K562 (cell line): Measurements from ENCODE around the gene UCP3. TPM values are rescaled to one million over a fixed set of nuclear protein-coding genes. Genes with fewer than 3 reads are reported as not detected.
A peak's percentile ranks its signal among the peaks of the same experiment; 100 is the strongest.

Source experiments
- ARHGAP35 ChIP-seq: fragments of 450-650 bp; IDR thresholded peaks from 2 replicates; pipeline ENCODE4 v1.6.1; 2018; ENCODE audit not compliant: partially characterized antibody
- CBX2 ChIP-seq: fragments of 200-600 bp; sonication (generic); IDR thresholded peaks from one replicate; pipeline ENCODE4 v1.6.1; 2012; ENCODE audit warnings: mild to moderate bottlenecking, low read length, inconsistent platforms; ENCODE audit not compliant: insufficient read depth, poor library complexity, severe bottlenecking
- ELF2 ChIP-seq: fragments of 250-450 bp; sonication (Bioruptor Pico); IDR thresholded peaks from 2 replicates; pipeline ENCODE4 v1.5.0; 2021; ENCODE audit warnings: mild to moderate bottlenecking
- GABPB1 ChIP-seq: sonication (generic); formaldehyde crosslinking; IDR thresholded peaks from 2 replicates; pipeline ENCODE4 v1.8.0; 2022; ENCODE audit warnings: mild to moderate bottlenecking, missing genetic modification reagents
- PHTF2 ChIP-seq: fragments of 250-450 bp; sonication (Bioruptor Pico); IDR thresholded peaks from 2 replicates; pipeline ENCODE4 v1.5.0; 2021; ENCODE audit warnings: mild to moderate bottlenecking
- PPARD ChIP-seq: fragments of 250-450 bp; sonication (Bioruptor Pico); IDR thresholded peaks from 2 replicates; pipeline ENCODE4 v1.8.0; 2022; ENCODE audit warnings: inconsistent platforms, mild to moderate bottlenecking, moderate library complexity
- SAFB ChIP-seq: fragments of 200-400 bp; formaldehyde crosslinking; IDR thresholded peaks from 2 replicates; pipeline ENCODE4 v1.6.1; 2017; ENCODE audit warnings: low read depth, low read length, borderline replicate concordance
- TAL1 ChIP-seq: fragments of 450-650 bp; IDR thresholded peaks from 2 replicates; pipeline ENCODE4 v1.6.1; 2016; ENCODE audit warnings: mild to moderate bottlenecking
- polyA plus RNA-seq, 8 experiments: library from polyadenylated mRNA; depleted of rRNA in 4 of 8; stranded (reverse) in 5 of 8; unstranded in 3 of 8; fragments of >200 nt; fragmentation: Nextera tagmentation in 2 of 8; fragmentation: Illumina TruSeq in 1 of 8; extraction: Ambion mirVana in 2 of 8; extraction: Trizol in 1 of 8; gene quantifications; 2 replicates each; pipeline versions ENCODE4 v1.2.1 to v1.2.3, GENCODE V29; 2011 to 2014; ENCODE audit warnings: inconsistent platforms in 1 of 8, missing spikeins in 1 of 8
- total RNA-seq, 7 experiments: library from RNA; depleted of rRNA in 6 of 7; stranded (reverse); fragments of >200 nt in 6 of 7; fragmentation: Illumina TruSeq in 2 of 7; extraction: Trizol in 2 of 7; gene quantifications; 2 replicates each; pipeline versions ENCODE4 v1.2.1 to v1.2.3, GENCODE V29; 2011 to 2021; ENCODE audit warnings: low replicate concordance in 1 of 7
- TF ChIP-seq, protein P1 (sequence below): IDR thresholded peaks from 3 replicates; pipeline ENCODE4 v1.6.1; 2011; ENCODE audit warnings: borderline replicate concordance, mild to moderate bottlenecking, moderate library complexity; ENCODE audit not compliant: insufficient read length; ENCODE audit errors: extremely low read depth
- TF ChIP-seq, protein P2 (sequence below): fragments of 450-650 bp; IDR thresholded peaks from 2 replicates; pipeline ENCODE4 v1.6.1; 2017; ENCODE audit warnings: antibody characterized with exemption, mild to moderate bottlenecking
- TF ChIP-seq, protein P3 (sequence below): fragments of 450-650 bp; formaldehyde crosslinking; IDR thresholded peaks from 2 replicates; pipeline ENCODE4 v1.4.0; 2020; ENCODE audit warnings: mild to moderate bottlenecking
- TF ChIP-seq, protein P4 (sequence below): sonication (generic); formaldehyde crosslinking; IDR thresholded peaks from 2 replicates; pipeline ENCODE4 v1.8.0; 2022; ENCODE audit warnings: mild to moderate bottlenecking, missing genetic modification reagents
- TF ChIP-seq, protein P5 (sequence below): fragments of 450-650 bp; IDR thresholded peaks from 2 replicates; pipeline ENCODE4 v1.6.1; 2018; ENCODE audit not compliant: partially characterized antibody

Gene UCP3
- total and polyA plus RNA-seq, 9 of the 15 experiments (the other 6 are each of a cell fraction or from before 2014, with no cell fraction given) = 0.05 to 0.65 (median 0.25) TPM; not detected in 2

DNA sequence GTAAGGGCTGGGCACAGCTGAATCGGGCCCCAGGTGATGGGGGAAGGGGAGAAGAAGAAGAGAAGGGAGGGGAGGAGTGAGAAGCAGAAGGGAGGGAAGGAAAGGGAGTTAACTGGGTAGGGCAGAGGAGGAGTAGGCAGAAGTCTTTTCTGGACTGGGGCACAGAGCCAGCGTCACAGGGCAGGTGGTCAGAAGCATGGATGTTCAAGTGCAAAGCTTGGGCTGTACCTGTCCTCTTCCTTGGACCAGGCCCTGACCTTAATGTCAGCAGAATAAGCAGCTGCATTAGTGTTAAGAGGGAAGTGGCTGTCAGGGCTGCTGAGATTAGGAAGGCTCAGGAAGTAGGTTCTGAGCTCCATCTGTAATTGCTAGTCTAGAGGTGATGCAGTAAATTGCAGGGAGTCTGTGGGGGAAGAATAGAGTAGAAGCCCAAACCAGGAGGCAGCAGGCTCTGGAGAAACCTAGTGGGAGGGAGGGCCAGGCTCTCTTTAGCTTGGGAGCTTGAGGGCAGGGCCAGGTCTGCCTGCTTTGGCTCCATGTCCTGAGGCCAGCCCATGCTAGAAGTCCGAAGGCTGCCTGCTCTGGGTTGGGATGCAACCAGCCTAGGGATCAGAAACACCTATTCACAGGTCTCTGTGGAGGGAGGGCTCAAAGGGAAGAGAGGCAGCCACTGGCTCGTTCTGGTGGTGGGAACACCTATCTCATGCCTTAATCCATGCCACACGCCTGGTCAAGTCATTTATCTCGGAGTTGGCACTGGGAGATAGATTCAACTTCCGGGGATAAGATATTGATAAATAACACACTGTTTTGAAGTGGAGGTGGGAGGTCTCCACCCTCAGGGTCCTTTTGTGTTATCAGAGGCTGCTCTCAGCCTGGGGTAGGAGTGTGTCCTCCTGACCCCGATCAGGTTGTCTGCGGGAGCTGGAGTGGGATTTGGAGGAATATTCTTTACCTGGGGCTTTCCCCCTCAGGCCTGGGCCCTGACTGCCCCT lies 1.7 kb upstream of the UCP3 start (continued):
- TF ChIP-seq, protein P1, sequence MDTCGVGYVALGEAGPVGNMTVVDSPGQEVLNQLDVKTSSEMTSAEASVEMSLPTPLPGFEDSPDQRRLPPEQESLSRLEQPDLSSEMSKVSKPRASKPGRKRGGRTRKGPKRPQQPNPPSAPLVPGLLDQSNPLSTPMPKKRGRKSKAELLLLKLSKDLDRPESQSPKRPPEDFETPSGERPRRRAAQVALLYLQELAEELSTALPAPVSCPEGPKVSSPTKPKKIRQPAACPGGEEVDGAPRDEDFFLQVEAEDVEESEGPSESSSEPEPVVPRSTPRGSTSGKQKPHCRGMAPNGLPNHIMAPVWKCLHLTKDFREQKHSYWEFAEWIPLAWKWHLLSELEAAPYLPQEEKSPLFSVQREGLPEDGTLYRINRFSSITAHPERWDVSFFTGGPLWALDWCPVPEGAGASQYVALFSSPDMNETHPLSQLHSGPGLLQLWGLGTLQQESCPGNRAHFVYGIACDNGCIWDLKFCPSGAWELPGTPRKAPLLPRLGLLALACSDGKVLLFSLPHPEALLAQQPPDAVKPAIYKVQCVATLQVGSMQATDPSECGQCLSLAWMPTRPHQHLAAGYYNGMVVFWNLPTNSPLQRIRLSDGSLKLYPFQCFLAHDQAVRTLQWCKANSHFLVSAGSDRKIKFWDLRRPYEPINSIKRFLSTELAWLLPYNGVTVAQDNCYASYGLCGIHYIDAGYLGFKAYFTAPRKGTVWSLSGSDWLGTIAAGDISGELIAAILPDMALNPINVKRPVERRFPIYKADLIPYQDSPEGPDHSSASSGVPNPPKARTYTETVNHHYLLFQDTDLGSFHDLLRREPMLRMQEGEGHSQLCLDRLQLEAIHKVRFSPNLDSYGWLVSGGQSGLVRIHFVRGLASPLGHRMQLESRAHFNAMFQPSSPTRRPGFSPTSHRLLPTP = no peak
- TF ChIP-seq, protein P2, sequence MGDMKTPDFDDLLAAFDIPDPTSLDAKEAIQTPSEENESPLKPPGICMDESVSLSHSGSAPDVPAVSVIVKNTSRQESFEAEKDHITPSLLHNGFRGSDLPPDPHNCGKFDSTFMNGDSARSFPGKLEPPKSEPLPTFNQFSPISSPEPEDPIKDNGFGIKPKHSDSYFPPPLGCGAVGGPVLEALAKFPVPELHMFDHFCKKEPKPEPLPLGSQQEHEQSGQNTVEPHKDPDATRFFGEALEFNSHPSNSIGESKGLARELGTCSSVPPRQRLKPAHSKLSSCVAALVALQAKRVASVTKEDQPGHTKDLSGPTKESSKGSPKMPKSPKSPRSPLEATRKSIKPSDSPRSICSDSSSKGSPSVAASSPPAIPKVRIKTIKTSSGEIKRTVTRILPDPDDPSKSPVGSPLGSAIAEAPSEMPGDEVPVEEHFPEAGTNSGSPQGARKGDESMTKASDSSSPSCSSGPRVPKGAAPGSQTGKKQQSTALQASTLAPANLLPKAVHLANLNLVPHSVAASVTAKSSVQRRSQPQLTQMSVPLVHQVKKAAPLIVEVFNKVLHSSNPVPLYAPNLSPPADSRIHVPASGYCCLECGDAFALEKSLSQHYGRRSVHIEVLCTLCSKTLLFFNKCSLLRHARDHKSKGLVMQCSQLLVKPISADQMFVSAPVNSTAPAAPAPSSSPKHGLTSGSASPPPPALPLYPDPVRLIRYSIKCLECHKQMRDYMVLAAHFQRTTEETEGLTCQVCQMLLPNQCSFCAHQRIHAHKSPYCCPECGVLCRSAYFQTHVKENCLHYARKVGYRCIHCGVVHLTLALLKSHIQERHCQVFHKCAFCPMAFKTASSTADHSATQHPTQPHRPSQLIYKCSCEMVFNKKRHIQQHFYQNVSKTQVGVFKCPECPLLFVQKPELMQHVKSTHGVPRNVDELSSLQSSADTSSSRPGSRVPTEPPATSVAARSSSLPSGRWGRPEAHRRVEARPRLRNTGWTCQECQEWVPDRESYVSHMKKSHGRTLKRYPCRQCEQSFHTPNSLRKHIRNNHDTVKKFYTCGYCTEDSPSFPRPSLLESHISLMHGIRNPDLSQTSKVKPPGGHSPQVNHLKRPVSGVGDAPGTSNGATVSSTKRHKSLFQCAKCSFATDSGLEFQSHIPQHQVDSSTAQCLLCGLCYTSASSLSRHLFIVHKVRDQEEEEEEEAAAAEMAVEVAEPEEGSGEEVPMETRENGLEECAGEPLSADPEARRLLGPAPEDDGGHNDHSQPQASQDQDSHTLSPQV = peak; percentile 44; the same call in 1 of the 2 replicates
- TF ChIP-seq PHTF2 (CRISPR knock-in tag) = no peak
- no peak for TF ChIP-seq GABPB1 (CRISPR knock-in tag)
- no peak for TF ChIP-seq PPARD (CRISPR knock-in tag)
- TF ChIP-seq ARHGAP35 = peak; percentile 65
- TF ChIP-seq, protein P3, sequence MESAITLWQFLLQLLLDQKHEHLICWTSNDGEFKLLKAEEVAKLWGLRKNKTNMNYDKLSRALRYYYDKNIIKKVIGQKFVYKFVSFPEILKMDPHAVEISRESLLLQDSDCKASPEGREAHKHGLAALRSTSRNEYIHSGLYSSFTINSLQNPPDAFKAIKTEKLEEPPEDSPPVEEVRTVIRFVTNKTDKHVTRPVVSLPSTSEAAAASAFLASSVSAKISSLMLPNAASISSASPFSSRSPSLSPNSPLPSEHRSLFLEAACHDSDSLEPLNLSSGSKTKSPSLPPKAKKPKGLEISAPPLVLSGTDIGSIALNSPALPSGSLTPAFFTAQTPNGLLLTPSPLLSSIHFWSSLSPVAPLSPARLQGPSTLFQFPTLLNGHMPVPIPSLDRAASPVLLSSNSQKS (CRISPR knock-in tag) = no peak
- no peak for TF ChIP-seq CBX2
- no peak for TF ChIP-seq ELF2 (CRISPR knock-in tag)
- TF ChIP-seq, protein P4, sequence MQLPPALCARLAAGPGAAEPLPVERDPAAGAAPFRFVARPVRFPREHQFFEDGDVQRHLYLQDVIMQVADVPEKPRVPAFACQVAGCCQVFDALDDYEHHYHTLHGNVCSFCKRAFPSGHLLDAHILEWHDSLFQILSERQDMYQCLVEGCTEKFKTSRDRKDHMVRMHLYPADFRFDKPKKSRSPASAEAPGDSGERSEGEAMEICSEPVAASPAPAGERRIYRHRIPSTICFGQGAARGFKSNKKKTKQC (CRISPR knock-in tag) = 0 out of 2 replicates have a peak, but pooled peaks have one; percentile 60
- TF ChIP-seq, protein P5, sequence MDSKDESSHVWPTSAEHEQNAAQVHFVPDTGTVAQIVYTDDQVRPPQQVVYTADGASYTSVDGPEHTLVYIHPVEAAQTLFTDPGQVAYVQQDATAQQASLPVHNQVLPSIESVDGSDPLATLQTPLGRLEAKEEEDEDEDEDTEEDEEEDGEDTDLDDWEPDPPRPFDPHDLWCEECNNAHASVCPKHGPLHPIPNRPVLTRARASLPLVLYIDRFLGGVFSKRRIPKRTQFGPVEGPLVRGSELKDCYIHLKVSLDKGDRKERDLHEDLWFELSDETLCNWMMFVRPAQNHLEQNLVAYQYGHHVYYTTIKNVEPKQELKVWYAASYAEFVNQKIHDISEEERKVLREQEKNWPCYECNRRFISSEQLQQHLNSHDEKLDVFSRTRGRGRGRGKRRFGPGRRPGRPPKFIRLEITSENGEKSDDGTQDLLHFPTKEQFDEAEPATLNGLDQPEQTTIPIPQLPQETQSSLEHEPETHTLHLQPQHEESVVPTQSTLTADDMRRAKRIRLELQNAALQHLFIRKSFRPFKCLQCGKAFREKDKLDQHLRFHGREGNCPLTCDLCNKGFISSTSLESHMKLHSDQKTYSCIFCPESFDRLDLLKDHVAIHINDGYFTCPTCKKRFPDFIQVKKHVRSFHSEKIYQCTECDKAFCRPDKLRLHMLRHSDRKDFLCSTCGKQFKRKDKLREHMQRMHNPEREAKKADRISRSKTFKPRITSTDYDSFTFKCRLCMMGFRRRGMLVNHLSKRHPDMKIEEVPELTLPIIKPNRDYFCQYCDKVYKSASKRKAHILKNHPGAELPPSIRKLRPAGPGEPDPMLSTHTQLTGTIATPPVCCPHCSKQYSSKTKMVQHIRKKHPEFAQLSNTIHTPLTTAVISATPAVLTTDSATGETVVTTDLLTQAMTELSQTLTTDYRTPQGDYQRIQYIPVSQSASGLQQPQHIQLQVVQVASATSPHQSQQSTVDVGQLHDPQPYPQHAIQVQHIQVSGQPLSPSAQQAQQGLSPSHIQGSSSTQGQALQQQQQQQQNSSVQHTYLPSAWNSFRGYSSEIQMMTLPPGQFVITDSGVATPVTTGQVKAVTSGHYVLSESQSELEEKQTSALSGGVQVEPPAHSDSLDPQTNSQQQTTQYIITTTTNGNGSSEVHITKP = no peak
- peak; percentile 52; the same call in 1 of the 2 replicates for TF ChIP-seq TAL1
- no peak for TF ChIP-seq SAFB
